HG03095 (cell line): ENCODE results near the gene ILRUN.
"Not testable (repeated sequence)": the region's sequence is repeated elsewhere in the genome, so short reads cannot be mapped to it uniquely, and the experiment has no call there.

Experiments
- ATAC-seq: cut with Tn5 transposase; IDR thresholded peaks from one replicate; pipeline ENCODE4 v1.9.1; 2021; ENCODE audit warnings: moderate library complexity; ENCODE audit not compliant: unreplicated experiment

Gene ILRUN

GRCh38 chr6:34667481-34668238 is 28.9 kb downstream of the ILRUN start:
- no peak for ATAC-seq

GRCh38 chr6:34665019-34665418 is 31.5 kb downstream of the ILRUN start:
- no peak for ATAC-seq

- ATAC-seq, result no peak
Measured at GRCh38 chr6:34664256-34664971, 32.2 kb downstream of the ILRUN start.

- no peak for ATAC-seq
Measured at GRCh38 chr6:34663831-34664255, 32.7 kb downstream of the ILRUN start.

- no peak for ATAC-seq
Measured at GRCh38 chr6:34663371-34663770, 33.2 kb downstream of the ILRUN start.

GRCh38 chr6:34661357-34661756 is 35.2 kb downstream of the ILRUN start:
- no peak for ATAC-seq

- ATAC-seq, result no peak
Measured at GRCh38 chr6:34658605-34659265, 37.8 kb downstream of the ILRUN start.

- not testable (repeated sequence) for ATAC-seq
Measured at GRCh38 chr6:34657979-34658480, 38.5 kb downstream of the ILRUN start.

- ATAC-seq, result no peak
Measured at GRCh38 chr6:34657307-34657978, 39.1 kb downstream of the ILRUN start.

GRCh38 chr6:34657037-34657306 is 39.6 kb downstream of the ILRUN start:
- ATAC-seq, result no peak

GRCh38 chr6:34656378-34657036 is 40.1 kb downstream of the ILRUN start:
- peak; percentile 84 for ATAC-seq

GRCh38 chr6:34655876-34656377 is 40.6 kb downstream of the ILRUN start:
- ATAC-seq, result not testable (repeated sequence)

GRCh38 chr6:34654061-34654710 is 42.4 kb downstream of the ILRUN start:
- ATAC-seq, result no peak

- ATAC-seq, result no peak
Measured at GRCh38 chr6:34652263-34652662, 44.3 kb downstream of the ILRUN start.

- ATAC-seq, result no peak
Measured at GRCh38 chr6:34650823-34651222, 45.7 kb downstream of the ILRUN start.

- ATAC-seq, result not testable (repeated sequence)
Measured at GRCh38 chr6:34650232-34650631, 46.3 kb downstream of the ILRUN start.

- ATAC-seq, result no peak
Measured at GRCh38 chr6:34648806-34649205, 47.8 kb downstream of the ILRUN start.
